ENCODE measurements around the gene SP6. TPM values are rescaled to one million over a fixed set of nuclear protein-coding genes. Genes with fewer than 3 reads are reported as not detected.

The SP6 gene
- polyA plus RNA-seq, 4 donors: 1.6 to 3.0 (median 2.5) TPM

GRCh38 chr17:47815106-47815918 lies 35.7 kb downstream of the SP6 start:
- DNase-seq (ENCODE audit: low read depth in 4 of 4, low spot score in 3 of 4): no peak

- no peak for DNase-seq (ENCODE audit: low read depth in 4 of 4, low spot score in 3 of 4)
Measured at GRCh38 chr17:47813512-47814031, 37.4 kb downstream of the SP6 start.

GRCh38 chr17:47813077-47813476 lies 37.9 kb downstream of the SP6 start:
- DNase-seq (ENCODE audit: low read depth in 4 of 4, low spot score in 3 of 4): no peak

- DNase-seq (ENCODE audit: low read depth in 4 of 4, low spot score in 3 of 4): no peak
Measured at GRCh38 chr17:47812146-47812920, 38.6 kb downstream of the SP6 start.

GRCh38 chr17:47811709-47812108 lies 39.3 kb downstream of the SP6 start:
- DNase-seq (ENCODE audit: low read depth in 4 of 4, low spot score in 3 of 4): no peak

GRCh38 chr17:47810901-47811635 lies 39.9 kb downstream of the SP6 start:
- DNase-seq (ENCODE audit: low read depth in 4 of 4, low spot score in 3 of 4): no peak

GRCh38 chr17:47810200-47810821 lies 40.7 kb downstream of the SP6 start:
- no peak for DNase-seq (ENCODE audit: low read depth in 4 of 4, low spot score in 3 of 4)

- DNase-seq (ENCODE audit: low read depth in 4 of 4, low spot score in 3 of 4): no peak
Measured at GRCh38 chr17:47808830-47809480, 42.0 kb downstream of the SP6 start.

- DNase-seq (ENCODE audit: low read depth in 4 of 4, low spot score in 3 of 4): no peak
Measured at GRCh38 chr17:47808036-47808829, 42.7 kb downstream of the SP6 start.

GRCh38 chr17:47807421-47807820 lies 43.5 kb downstream of the SP6 start:
- no peak for DNase-seq (ENCODE audit: low read depth in 4 of 4, low spot score in 3 of 4)

- DNase-seq (ENCODE audit: low read depth in 4 of 4, low spot score in 3 of 4): no peak
Measured at GRCh38 chr17:47806913-47807255, 44.1 kb downstream of the SP6 start.

GRCh38 chr17:47806026-47806912 lies 44.7 kb downstream of the SP6 start:
- no peak for DNase-seq (ENCODE audit: low read depth in 4 of 4, low spot score in 3 of 4)

- no peak for DNase-seq (ENCODE audit: low read depth in 4 of 4, low spot score in 3 of 4)
Measured at GRCh38 chr17:47804461-47804860, 46.5 kb downstream of the SP6 start.

GRCh38 chr17:47803751-47804150 lies 47.2 kb downstream of the SP6 start:
- DNase-seq (ENCODE audit: low read depth in 4 of 4, low spot score in 3 of 4): no peak

- DNase-seq (ENCODE audit: low read depth in 4 of 4, low spot score in 3 of 4): no peak
Measured at GRCh38 chr17:47803201-47803600, 47.8 kb downstream of the SP6 start.

- DNase-seq (ENCODE audit: low read depth in 4 of 4, low spot score in 3 of 4): no peak
Measured at GRCh38 chr17:47802341-47803022, 48.5 kb downstream of the SP6 start.

GRCh38 chr17:47801906-47802305 lies 49.1 kb downstream of the SP6 start:
- no peak for DNase-seq (ENCODE audit: low read depth in 4 of 4, low spot score in 3 of 4)

Measured in left renal pelvis (tissue), 4 donors.